GM23248 (cell line): ENCODE data around the gene COL11A1. TPM values are rescaled to one million over a fixed set of nuclear protein-coding genes. Genes with fewer than 3 reads are reported as not detected.

Experiments used
- DNase-seq: peaks from one replicate; pipeline ENCODE4 v3.0.0-alpha.2; 2015
- H2AFZ ChIP-seq: fragments of 200-600 bp; sonication (generic); 2 replicates; pipeline ENCODE4 v1.6.1; 2016; ENCODE audit warnings: antibody characterized with exemption
- H3F3A ChIP-seq: fragments of 200-600 bp; sonication (generic); 2 replicates; pipeline ENCODE4 v1.6.1; 2016; ENCODE audit warnings: mild to moderate bottlenecking, antibody characterized with exemption, mixed run types; ENCODE audit not compliant: insufficient read depth
- H3K27ac ChIP-seq: fragments of 200-600 bp; sonication (generic); 2 replicates; pipeline ENCODE4 v1.5.1; 2016; ENCODE audit warnings: mild to moderate bottlenecking
- H3K27me3 ChIP-seq: fragments of 200-600 bp; sonication (generic); replicated peaks from 2 replicates; pipeline ENCODE4 v1.6.1; 2016; ENCODE audit warnings: mild to moderate bottlenecking; ENCODE audit not compliant: insufficient read depth
- H3K36me3 ChIP-seq: fragments of 200-600 bp; sonication (generic); 2 replicates; pipeline ENCODE4 v1.6.1; 2016; ENCODE audit warnings: low read depth, mild to moderate bottlenecking
- H3K4me1 ChIP-seq: fragments of 200-600 bp; sonication (generic); 2 replicates; pipeline ENCODE4 v1.6.1; 2016; ENCODE audit warnings: mild to moderate bottlenecking; ENCODE audit not compliant: insufficient read depth
- H3K4me2 ChIP-seq: fragments of 200-600 bp; sonication (generic); one replicate; pipeline ENCODE4 v1.6.1; 2016; ENCODE audit warnings: mild to moderate bottlenecking; ENCODE audit not compliant: unreplicated experiment
- H3K4me3 ChIP-seq: fragments of 200-600 bp; sonication (generic); 2 replicates; pipeline ENCODE4 v1.5.1; 2016; ENCODE audit warnings: mild to moderate bottlenecking
- H3K79me2 ChIP-seq: fragments of 200-600 bp; sonication (generic); 2 replicates; pipeline ENCODE4 v1.6.1; 2016; ENCODE audit warnings: mild to moderate bottlenecking; ENCODE audit not compliant: insufficient read depth
- H3K9ac ChIP-seq: fragments of 200-600 bp; sonication (generic); 2 replicates; pipeline ENCODE4 v1.6.1; 2016; ENCODE audit warnings: mild to moderate bottlenecking
- H3K9me2 ChIP-seq: fragments of 200-600 bp; sonication (generic); 2 replicates; pipeline ENCODE4 v1.6.1; 2016; ENCODE audit warnings: mixed run types, mild to moderate bottlenecking, moderate library complexity; ENCODE audit not compliant: insufficient read depth
- H3K9me3 ChIP-seq: fragments of 200-600 bp; sonication (generic); one replicate; pipeline ENCODE4 v1.6.1; 2017; ENCODE audit warnings: low read depth
- H4K20me1 ChIP-seq: fragments of 200-600 bp; sonication (generic); 2 replicates; pipeline ENCODE4 v1.6.0; 2016; ENCODE audit not compliant: insufficient read depth
- EZH2 ChIP-seq: fragments of 200-600 bp; sonication (generic); IDR thresholded peaks from 2 replicates; pipeline ENCODE4 v1.6.1; 2018; ENCODE audit warnings: antibody characterized with exemption, mild to moderate bottlenecking; ENCODE audit not compliant: insufficient read depth, poor library complexity, severe bottlenecking
- EZH2phosphoT487 ChIP-seq: fragments of 200-600 bp; sonication (generic); IDR thresholded peaks from 2 replicates; pipeline ENCODE4 v1.6.1; 2018; ENCODE audit warnings: antibody characterized with exemption, moderate library complexity, mild to moderate bottlenecking, low read depth; ENCODE audit not compliant: insufficient read depth
- whole genome bisulfite sequencing, 2 experiments: methylation state at CpG; one replicate each; pipeline ENCODE4 v1.1.6; 2015 to 2017; ENCODE audit warnings: low lambda C conversion rate in 2 of 2, low coverage in 1 of 2; ENCODE audit errors: missing lambda C conversion rate in 2 of 2; 5-methylcytosine and 5-hydroxymethylcytosine counted together
- in situ Hi-C: fragments of 300-500 bp; cut with MboI; formaldehyde crosslinking; loops from 2 replicates; pipeline ENCODE4 v1.15.0; 2020
- polyA plus RNA-seq: library from polyadenylated mRNA; unstranded; fragments of >200 nt; fragmentation: Nextera tagmentation; extraction: Ambion mirVana; gene quantifications from 2 replicates; pipeline ENCODE4 v1.2.1, GENCODE V29; 2016
- total RNA-seq: library from RNA; depleted of rRNA; stranded (reverse); fragments of >200 nt; shearing (Covaris generic); gene quantifications from 2 replicates; pipeline ENCODE4 v1.2.3, GENCODE V29; 2014

COL11A1 gene
- total and polyA plus RNA-seq, 2 experiments from 2014 or later: 7.1 to 10.2 TPM

DNA sequence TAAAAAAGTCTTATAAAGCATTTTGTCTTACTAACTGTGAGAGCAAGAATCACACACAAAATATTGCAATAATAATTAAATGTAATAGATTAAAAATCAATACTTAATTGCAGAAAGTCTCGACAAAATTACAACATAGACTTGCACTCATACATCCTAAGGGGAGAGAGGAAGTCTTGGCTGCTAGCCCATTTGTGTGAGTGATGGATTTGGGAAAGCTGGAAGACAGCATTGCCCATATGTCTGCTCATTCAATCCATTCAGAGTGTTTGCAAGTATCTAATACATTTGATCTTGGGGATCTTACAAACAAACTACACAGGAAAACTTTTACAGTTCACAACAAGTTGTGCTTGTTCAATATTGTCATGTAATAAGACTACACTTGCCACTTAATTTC is 140.5 kb downstream of the COL11A1 start:
- TF ChIP-seq EZH2phosphoT487 (no peak), EZH2 (no peak)

DNA sequence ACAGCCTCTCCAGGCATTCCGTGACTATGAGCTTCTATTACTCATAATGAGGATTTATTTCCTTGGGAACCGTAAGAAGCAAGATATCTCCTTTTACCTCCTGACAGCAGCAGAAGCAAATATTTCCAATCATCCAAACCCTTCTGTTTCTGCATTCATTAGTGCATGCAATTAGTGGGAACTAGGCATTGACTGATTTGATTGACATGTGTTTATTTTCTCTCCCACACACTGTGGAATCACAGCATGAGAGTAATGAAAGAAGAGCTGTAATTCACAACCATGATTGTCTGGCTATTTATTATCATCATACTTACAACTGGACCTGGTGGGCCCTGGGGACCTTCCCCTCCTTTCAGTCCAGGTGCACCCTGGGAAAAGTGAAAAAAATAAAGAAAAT is 146.8 kb downstream of the COL11A1 start:
- H3K27me3 ChIP-seq: no peaks in the 10 kb centered on the region
- no peaks in the 10 kb centered on the region for H3K36me3 ChIP-seq
- no peak for DNase-seq
- H3K4me3 ChIP-seq: no peak overlapping the region
- in situ Hi-C loops: loop anchor here (10.0 kb wide), 1 partner anchor 397 kb away; no protein-coding TSS in a partner anchor
- no peaks in the 10 kb centered on the region for H3F3A ChIP-seq
- no peak overlapping the region for H3K9ac ChIP-seq
- no peaks in the 10 kb centered on the region for H3K4me1 ChIP-seq
- no peak overlapping the region for H2AFZ ChIP-seq
- no peak overlapping the region for H3K4me2 ChIP-seq
- H3K79me2 ChIP-seq: no peaks in the 10 kb centered on the region
- H3K27ac ChIP-seq: no peak overlapping the region
- TF ChIP-seq EZH2phosphoT487: no peak
- no peaks in the 10 kb centered on the region for H4K20me1 ChIP-seq
- no peaks in the 10 kb centered on the region for H3K9me2 ChIP-seq
- no peaks in the 10 kb centered on the region for H3K9me3 ChIP-seq
- WGBS, 2 experiments: 69 to 72% methylated on average over 2 of the region's 2 CpGs

More for the DNA sequence above, 140.5 kb downstream of the COL11A1 start:
- H3K27ac ChIP-seq: no peak overlapping the region
- 3 to 12% methylated on average over 1 of the region's 1 CpG for WGBS, 2 experiments
- no peak overlapping the region for H3K9ac ChIP-seq
- no peaks in the 10 kb centered on the region for H3K27me3 ChIP-seq
- in situ Hi-C loops: loop anchor here (10.0 kb wide), 1 partner anchor 403 kb away; no protein-coding TSS in a partner anchor
- no peaks in the 10 kb centered on the region for H3F3A ChIP-seq
- no peak overlapping the region for H2AFZ ChIP-seq
- no peak overlapping the region for H3K4me3 ChIP-seq
- no peaks in the 10 kb centered on the region for H3K9me2 ChIP-seq
- H3K79me2 ChIP-seq: no peaks in the 10 kb centered on the region
- no peak for DNase-seq
- H3K36me3 ChIP-seq: no peaks in the 10 kb centered on the region
- H3K9me3 ChIP-seq: no peaks in the 10 kb centered on the region
- no peak overlapping the region for H3K4me2 ChIP-seq
- no peaks in the 10 kb centered on the region for H4K20me1 ChIP-seq
- H3K4me1 ChIP-seq: no peaks in the 10 kb centered on the region

DNA sequence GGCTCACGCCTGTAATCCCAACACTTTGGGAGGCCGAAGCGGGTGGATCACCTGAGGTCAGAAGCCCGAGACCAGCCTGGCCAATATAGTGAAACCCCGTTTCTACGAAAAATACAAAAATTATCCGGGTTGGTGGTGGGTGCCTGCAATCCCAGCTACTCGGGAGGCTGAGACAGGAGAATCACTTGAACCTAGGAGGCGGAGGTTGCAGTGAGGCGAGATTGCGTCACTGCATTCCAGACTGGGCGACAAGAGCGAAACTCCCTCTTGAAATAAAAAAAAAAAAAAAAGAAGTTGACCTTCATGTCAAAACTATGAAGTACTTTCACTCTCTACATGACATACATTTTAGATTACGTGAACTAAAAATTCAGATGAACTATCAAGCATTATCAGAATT is 153.7 kb downstream of the COL11A1 start:
- no peaks in the 10 kb centered on the region for H3K27me3 ChIP-seq
- H3K4me1 ChIP-seq: no peaks in the 10 kb centered on the region
- H3K9me2 ChIP-seq: no peaks in the 10 kb centered on the region
- no peak overlapping the region for H3K4me2 ChIP-seq
- H3F3A ChIP-seq: no peaks in the 10 kb centered on the region
- no peak overlapping the region for H3K27ac ChIP-seq
- in situ Hi-C loops: no loop called here
- TF ChIP-seq EZH2 (no peak), EZH2phosphoT487 (no peak)
- no peaks in the 10 kb centered on the region for H3K36me3 ChIP-seq
- H3K4me3 ChIP-seq: no peak overlapping the region
- H2AFZ ChIP-seq: no peak overlapping the region
- no peak for DNase-seq
- no peak overlapping the region for H3K9ac ChIP-seq
- WGBS, 2 experiments: 63 to 65% methylated on average over 14 of the region's 14 CpGs
- H3K79me2 ChIP-seq: no peaks in the 10 kb centered on the region
- no peaks in the 10 kb centered on the region for H3K9me3 ChIP-seq
- no peaks in the 10 kb centered on the region for H4K20me1 ChIP-seq

DNA sequence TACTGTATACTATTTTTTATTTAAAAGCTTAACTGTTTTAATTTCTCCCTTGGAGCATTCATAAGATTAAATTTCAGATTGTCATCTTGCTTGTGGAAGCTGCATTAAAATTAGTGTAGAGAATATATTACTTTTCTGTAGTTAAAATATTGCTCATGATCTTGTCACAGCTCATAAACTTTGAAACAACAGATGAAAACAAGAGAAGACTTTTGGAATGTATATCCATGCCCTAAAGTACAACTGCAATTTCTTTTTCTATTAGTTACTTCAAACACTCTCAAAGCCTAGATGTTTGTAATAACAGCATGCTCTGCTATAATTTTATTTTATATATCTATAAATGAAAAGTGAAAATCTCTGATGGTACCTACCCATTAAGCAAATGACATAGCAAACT is 155.9 kb downstream of the COL11A1 start:
- H3K4me3 ChIP-seq: no peak overlapping the region
- DNase-seq: no peak
- no peaks in the 10 kb centered on the region for H3K9me3 ChIP-seq
- no peak for TF ChIP-seq EZH2
- TF ChIP-seq EZH2phosphoT487: no peak
- H3K27me3 ChIP-seq: no peaks in the 10 kb centered on the region
- H3K4me1 ChIP-seq: no peaks in the 10 kb centered on the region
- in situ Hi-C loops: no loop called here
- H3K36me3 ChIP-seq: no peaks in the 10 kb centered on the region
- H3K27ac ChIP-seq: no peak overlapping the region
- H3K4me2 ChIP-seq: no peak overlapping the region
- H3K9ac ChIP-seq: no peak overlapping the region
- no peaks in the 10 kb centered on the region for H4K20me1 ChIP-seq
- no peaks in the 10 kb centered on the region for H3K9me2 ChIP-seq
- H3F3A ChIP-seq: no peaks in the 10 kb centered on the region
- no peaks in the 10 kb centered on the region for H3K79me2 ChIP-seq
- H2AFZ ChIP-seq: no peak overlapping the region

DNA sequence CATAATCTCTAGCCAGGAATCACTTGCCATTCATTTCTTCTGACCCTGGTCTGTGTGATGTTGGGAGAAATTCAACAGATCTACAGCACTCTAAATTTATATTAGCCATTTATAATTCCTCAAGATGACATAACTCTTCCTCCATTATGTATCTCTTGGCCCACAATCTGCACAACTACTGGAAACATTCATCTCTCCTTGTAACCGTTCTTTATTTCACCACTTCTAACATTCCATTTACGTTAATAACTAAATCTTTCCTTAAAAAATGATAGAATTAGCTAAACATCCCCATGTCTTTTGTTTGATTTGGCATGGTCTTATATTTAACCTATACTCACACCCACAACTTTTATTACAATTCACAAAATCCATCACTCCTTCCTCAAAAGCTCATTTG is 166.0 kb downstream of the COL11A1 start:
- H3K36me3 ChIP-seq: no peaks in the 10 kb centered on the region

More for the DNA sequence above, 166.0 kb downstream of the COL11A1 start:
- Histone ChIP-seq H3K27me3 (no peaks in the 10 kb centered on the region), H3K4me1 (no peaks in the 10 kb centered on the region), H3K9ac (no peak overlapping the region), H3F3A (no peaks in the 10 kb centered on the region), H3K4me2 (no peak overlapping the region), H3K9me2 (no peaks in the 10 kb centered on the region), H3K27ac (no peak overlapping the region), H4K20me1 (no peaks in the 10 kb centered on the region), H3K4me3 (no peak overlapping the region), H2AFZ (no peak overlapping the region), H3K79me2 (no peaks in the 10 kb centered on the region), H3K9me3 (no peaks in the 10 kb centered on the region)
- TF ChIP-seq EZH2phosphoT487 (no peak), EZH2 (no peak)
- WGBS, 2 experiments: 15 to 27% methylated on average over 2 of the region's 2 CpGs
- DNase-seq: peak; percentile 28
- in situ Hi-C loops: no loop called here
